K562 (cell line): ENCODE data around the gene LRRC10. TPM values are rescaled to one million over a fixed set of nuclear protein-coding genes. Genes with fewer than 3 reads are reported as not detected.

ENCODE experiments used
- ATF3 ChIP-seq, 2 experiments: fragments of 450-650 bp in 1 of 2; sonication (generic) in 1 of 2; formaldehyde crosslinking in 1 of 2; IDR thresholded peaks in 1 of 2; conservative IDR thresholded peaks in 1 of 2; 2 replicates each; pipeline versions ENCODE4 v1.6.1 to v1.8.1; 2016 to 2023; ENCODE audit warnings: mild to moderate bottlenecking in 2 of 2, moderate library complexity in 2 of 2, inconsistent platforms in 1 of 2, missing genetic modification reagents in 1 of 2
- ATF7 ChIP-seq: fragments of 450-650 bp; IDR thresholded peaks from 2 replicates; pipeline ENCODE4 v1.7.1; 2014; ENCODE audit warnings: mild to moderate bottlenecking, moderate library complexity
- CEBPB ChIP-seq: fragments of 450-650 bp; IDR thresholded peaks from 2 replicates; pipeline ENCODE4 v1.6.1; 2016; ENCODE audit warnings: missing genetic modification characterization, missing compliant biosample characterization
- HES1 ChIP-seq: fragments of 450-650 bp; IDR thresholded peaks from 2 replicates; pipeline ENCODE4 v1.6.1; 2016; ENCODE audit warnings: low read depth, mild to moderate bottlenecking, moderate library complexity
- JUND ChIP-seq, 2 experiments: IDR thresholded peaks; 2 replicates in 1 of 2; 3 replicates in 1 of 2; pipeline ENCODE4 v1.6.1; 2011; ENCODE audit warnings: borderline replicate concordance in 2 of 2, low read depth in 2 of 2, low read length in 2 of 2, improper control_type of control experiment in 1 of 2, missing biosample characterization in 1 of 2, missing genetic modification characterization in 1 of 2, missing genetic modification reagents in 1 of 2
- NEUROD1 ChIP-seq: fragments of 150-350 bp; IDR thresholded peaks from 2 replicates; pipeline ENCODE4 v1.6.1; 2014; ENCODE audit warnings: borderline replicate concordance, low read length, low read depth; ENCODE audit not compliant: partially characterized antibody
- PML ChIP-seq: IDR thresholded peaks from 2 replicates; pipeline ENCODE4 v1.6.1; 2012; ENCODE audit warnings: low read length, inconsistent platforms
- RBM17 ChIP-seq: fragments of 200-400 bp; formaldehyde crosslinking; IDR thresholded peaks from 2 replicates; pipeline ENCODE4 v1.6.1; 2017; ENCODE audit warnings: low read depth, mild to moderate bottlenecking, low read length, borderline replicate concordance
- SAP30 ChIP-seq: fragments of 200-600 bp; sonication (generic); IDR thresholded peaks from 2 replicates; pipeline ENCODE4 v1.6.1; 2012; ENCODE audit warnings: borderline replicate concordance, low read depth, mild to moderate bottlenecking, moderate library complexity, low read length, control low read depth, inconsistent platforms; ENCODE audit not compliant: insufficient read depth, poor library complexity, severe bottlenecking
- SMARCA5 ChIP-seq: fragments of 450-650 bp; IDR thresholded peaks from 2 replicates; pipeline ENCODE4 v1.6.1; 2016
- SOX6 ChIP-seq: fragments of 450-650 bp; IDR thresholded peaks from 2 replicates; pipeline ENCODE4 v1.6.1; 2014; ENCODE audit warnings: mild to moderate bottlenecking
- SRSF7 ChIP-seq: fragments of 200-400 bp; formaldehyde crosslinking; optimal IDR thresholded peaks from 2 replicates; pipeline ENCODE3; 2017; ENCODE audit warnings: mild to moderate bottlenecking, low read depth, low read length
- SUPT5H ChIP-seq: fragments of 450-650 bp; IDR thresholded peaks from 2 replicates; pipeline ENCODE4 v1.6.1; 2016
- TAF15 ChIP-seq: fragments of 200-400 bp; formaldehyde crosslinking; IDR thresholded peaks from 2 replicates; pipeline ENCODE4 v1.6.1; 2017; ENCODE audit warnings: mild to moderate bottlenecking, low read depth, low read length, moderate library complexity
- TRIM24 ChIP-seq, 2 experiments: fragments of 450-650 bp; IDR thresholded peaks; 2 replicates each; pipeline ENCODE4 v1.6.1; 2016
- ZKSCAN8 ChIP-seq: fragments of 200-800 bp; sonication (Bioruptor generic); IDR thresholded peaks from 2 replicates; pipeline ENCODE4 v1.6.1; 2016; ENCODE audit warnings: missing genetic modification characterization, missing compliant biosample characterization
- ZNF121 ChIP-seq: sonication (generic); formaldehyde crosslinking; conservative IDR thresholded peaks from 2 replicates; pipeline ENCODE4 v1.8.0; 2022; ENCODE audit warnings: missing genetic modification reagents
- ZNF140 ChIP-seq: fragments of 250-450 bp; sonication (Bioruptor Pico); IDR thresholded peaks from 2 replicates; pipeline ENCODE4 v1.8.0; 2021; ENCODE audit warnings: moderate library complexity, mild to moderate bottlenecking, inconsistent platforms
- ZNF165 ChIP-seq: fragments of 250-450 bp; sonication (Bioruptor Pico); IDR thresholded peaks from 2 replicates; pipeline ENCODE4 v1.4.0; 2020; ENCODE audit warnings: borderline replicate concordance
- ZNF23 ChIP-seq: fragments of 250-450 bp; sonication (Bioruptor Pico); IDR thresholded peaks from 2 replicates; pipeline ENCODE4 v1.4.0; 2020; ENCODE audit warnings: mild to moderate bottlenecking
- ZNF347 ChIP-seq: fragments of 450-650 bp; formaldehyde crosslinking; IDR thresholded peaks from 2 replicates; pipeline ENCODE4 v1.4.0; 2020; ENCODE audit warnings: low read depth, mild to moderate bottlenecking, moderate library complexity
- ZNF41 ChIP-seq: fragments of 250-450 bp; sonication (Bioruptor Pico); conservative IDR thresholded peaks from 2 replicates; pipeline ENCODE4 v1.4.0; 2020; ENCODE audit warnings: mild to moderate bottlenecking
- ZNF436 ChIP-seq: fragments of 250-450, 450-650 bp; sonication (Bioruptor Pico); formaldehyde crosslinking; IDR thresholded peaks from 2 replicates; pipeline ENCODE4 v1.7.0; 2020; ENCODE audit warnings: mild to moderate bottlenecking
- polyA plus RNA-seq, 8 experiments: library from polyadenylated mRNA; depleted of rRNA in 4 of 8; stranded (reverse) in 5 of 8; unstranded in 3 of 8; fragments of >200 nt; fragmentation: Nextera tagmentation in 2 of 8; fragmentation: Illumina TruSeq in 1 of 8; extraction: Ambion mirVana in 2 of 8; extraction: Trizol in 1 of 8; gene quantifications; 2 replicates each; pipeline versions ENCODE4 v1.2.1 to v1.2.3, GENCODE V29; 2011 to 2014; ENCODE audit warnings: inconsistent platforms in 1 of 8, missing spikeins in 1 of 8
- total RNA-seq, 7 experiments: library from RNA; depleted of rRNA in 6 of 7; stranded (reverse); fragments of >200 nt in 6 of 7; fragmentation: Illumina TruSeq in 2 of 7; extraction: Trizol in 2 of 7; gene quantifications; 2 replicates each; pipeline versions ENCODE4 v1.2.1 to v1.2.3, GENCODE V29; 2011 to 2021; ENCODE audit warnings: low replicate concordance in 1 of 7
- TF ChIP-seq, protein P1 (sequence below): fragments of 450-650 bp; IDR thresholded peaks from 2 replicates; pipeline ENCODE4 v1.6.1; 2017; ENCODE audit warnings: antibody characterized with exemption
- TF ChIP-seq, protein P2 (sequence below): sonication (generic); formaldehyde crosslinking; IDR thresholded peaks from 2 replicates; pipeline ENCODE4 v1.8.1; 2023; ENCODE audit warnings: mild to moderate bottlenecking, missing genetic modification reagents

Gene LRRC10
- total and polyA plus RNA-seq, 9 of the 15 experiments (the other 6 are each of a cell fraction or from before 2014, with no cell fraction given) = 0.09 TPM; not detected in 8

GRCh38 chr12:69623970-69624369, 13.3 kb upstream of the LRRC10 start (continued):
- TF ChIP-seq ZNF41 (CRISPR knock-in tag) (0 out of 2 replicates have a peak, but pooled peaks have one; percentile 14), RBM17 (no peak), ZNF140 (no peak), SMARCA5 (no peak), ZNF23 (no peak), SUPT5H (no peak), ZNF436 (no peak), SOX6 (peak; percentile 97), ZNF165 (CRISPR knock-in tag) (no peak), ZNF347 (no peak), PML (peak; percentile 99), SAP30 (no peak), CEBPB (no peak), ATF3 (IDR thresholded peaks at IDR 0.05) (peak; percentile 44; the same call in 1 of the 2 replicates), ATF3 (CRISPR knock-in tag; conservative IDR thresholded peaks at IDR 0.05) (peak; percentile 73), JUND (IDR thresholded peaks at IDR 0.05; ENCODE audit: borderline replicate concordance, low read depth, low read length) (peak; percentile 70), JUND (tag; IDR thresholded peaks at IDR 0.05; ENCODE audit: borderline replicate concordance, low read depth, low read length) (peak; percentile 55; the same call in 1 of the 3 replicates), ZKSCAN8 (CRISPR knock-in tag) (peak; percentile 96), ZNF121 (CRISPR knock-in tag) (no peak), SRSF7 (no peak), TAF15 (no peak), TRIM24 (IDR thresholded peaks at IDR 0.05) (peak; percentile 100), NEUROD1 (no peak), HES1 (peak; percentile 99), ATF7 (peak; percentile 73)
- TF ChIP-seq, protein P1, sequence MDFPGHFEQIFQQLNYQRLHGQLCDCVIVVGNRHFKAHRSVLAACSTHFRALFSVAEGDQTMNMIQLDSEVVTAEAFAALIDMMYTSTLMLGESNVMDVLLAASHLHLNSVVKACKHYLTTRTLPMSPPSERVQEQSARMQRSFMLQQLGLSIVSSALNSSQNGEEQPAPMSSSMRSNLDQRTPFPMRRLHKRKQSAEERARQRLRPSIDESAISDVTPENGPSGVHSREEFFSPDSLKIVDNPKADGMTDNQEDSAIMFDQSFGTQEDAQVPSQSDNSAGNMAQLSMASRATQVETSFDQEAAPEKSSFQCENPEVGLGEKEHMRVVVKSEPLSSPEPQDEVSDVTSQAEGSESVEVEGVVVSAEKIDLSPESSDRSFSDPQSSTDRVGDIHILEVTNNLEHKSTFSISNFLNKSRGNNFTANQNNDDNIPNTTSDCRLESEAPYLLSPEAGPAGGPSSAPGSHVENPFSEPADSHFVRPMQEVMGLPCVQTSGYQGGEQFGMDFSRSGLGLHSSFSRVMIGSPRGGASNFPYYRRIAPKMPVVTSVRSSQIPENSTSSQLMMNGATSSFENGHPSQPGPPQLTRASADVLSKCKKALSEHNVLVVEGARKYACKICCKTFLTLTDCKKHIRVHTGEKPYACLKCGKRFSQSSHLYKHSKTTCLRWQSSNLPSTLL = no peak
- TF ChIP-seq, protein P2, sequence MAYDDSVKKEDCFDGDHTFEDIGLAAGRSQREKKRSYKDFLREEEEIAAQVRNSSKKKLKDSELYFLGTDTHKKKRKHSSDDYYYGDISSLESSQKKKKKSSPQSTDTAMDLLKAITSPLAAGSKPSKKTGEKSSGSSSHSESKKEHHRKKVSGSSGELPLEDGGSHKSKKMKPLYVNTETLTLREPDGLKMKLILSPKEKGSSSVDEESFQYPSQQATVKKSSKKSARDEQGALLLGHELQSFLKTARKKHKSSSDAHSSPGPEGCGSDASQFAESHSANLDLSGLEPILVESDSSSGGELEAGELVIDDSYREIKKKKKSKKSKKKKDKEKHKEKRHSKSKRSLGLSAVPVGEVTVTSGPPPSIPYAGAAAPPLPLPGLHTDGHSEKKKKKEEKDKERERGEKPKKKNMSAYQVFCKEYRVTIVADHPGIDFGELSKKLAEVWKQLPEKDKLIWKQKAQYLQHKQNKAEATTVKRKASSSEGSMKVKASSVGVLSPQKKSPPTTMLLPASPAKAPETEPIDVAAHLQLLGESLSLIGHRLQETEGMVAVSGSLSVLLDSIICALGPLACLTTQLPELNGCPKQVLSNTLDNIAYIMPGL (CRISPR knock-in tag) = no peak
